Measurements from ENCODE around the gene RNPEP.
"Not testable (repeated sequence)": the region's sequence is repeated elsewhere in the genome, so short reads cannot be mapped to it uniquely, and the experiment has no call there.

The RNPEP gene

DNA sequence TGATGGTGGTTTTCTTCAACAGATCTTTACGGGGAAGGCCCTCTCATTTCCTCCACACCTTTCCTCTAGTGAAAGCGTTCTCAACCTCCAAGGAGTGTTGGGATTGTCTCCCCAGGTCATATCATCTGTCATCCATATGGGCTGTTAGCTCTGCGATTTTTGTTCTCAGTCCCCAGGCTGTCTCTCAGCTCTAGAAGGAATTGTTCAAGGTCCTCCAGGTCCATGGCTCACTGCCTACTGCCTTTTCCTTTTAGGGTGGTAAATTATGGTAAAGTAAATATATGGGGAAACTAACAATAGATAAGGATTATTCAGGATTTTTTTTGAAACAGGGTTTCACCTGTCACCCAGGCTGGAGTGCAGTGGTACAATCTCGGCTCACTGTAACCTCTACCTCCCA is 65.5 kb downstream of the RNPEP start:
- H3K9me3 ChIP-seq, result no peaks in the 10 kb centered on the region
- no peak overlapping the region for H3K4me3 ChIP-seq
- H3K4me2 ChIP-seq, result no peak overlapping the region
- H3K27ac ChIP-seq, result no peak overlapping the region
- H3K27me3 ChIP-seq, result no peaks in the 10 kb centered on the region
- no peak overlapping the region for H3K9ac ChIP-seq
- H3K36me3 ChIP-seq, result no peaks in the 10 kb centered on the region
- H4K20me1 ChIP-seq, result no peaks in the 10 kb centered on the region
- no peak for TF ChIP-seq Cebpa-rat (IDR thresholded peaks at IDR 0.05)
- peaks cover 6% of the 10 kb centered on the region; the same call in 1 of the 2 replicates for H3K4me1 ChIP-seq

DNA sequence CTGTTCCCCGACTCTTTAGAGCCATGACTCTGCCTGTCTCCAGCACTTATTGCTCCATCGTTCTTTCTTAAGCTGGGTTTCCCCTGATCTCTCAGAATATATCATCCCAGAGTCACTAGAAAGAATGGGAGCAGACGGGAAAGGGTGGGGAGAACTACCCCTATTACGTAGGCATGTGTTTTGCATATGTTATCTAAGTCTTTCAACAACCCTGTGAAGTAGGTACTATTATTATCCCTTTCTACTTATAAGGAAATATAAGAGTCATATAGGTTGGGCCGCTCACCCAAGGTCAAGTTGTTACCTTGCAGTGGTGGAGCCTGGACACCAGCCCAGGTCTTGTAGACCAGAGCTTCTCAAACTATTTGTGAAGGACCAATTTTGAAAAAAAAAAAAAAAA is 66.7 kb downstream of the RNPEP start:
- Histone ChIP-seq H3K27me3 (no peaks in the 10 kb centered on the region), H3K4me3 (no peak overlapping the region), H4K20me1 (no peaks in the 10 kb centered on the region), H3K9ac (no peak overlapping the region), H3K36me3 (no peaks in the 10 kb centered on the region), H3K4me1 (peaks cover 6% of the 10 kb centered on the region; the same call in 1 of the 2 replicates), H3K9me3 (no peaks in the 10 kb centered on the region), H3K27ac (no peak overlapping the region), H3K4me2 (no peak overlapping the region)
- no peak for TF ChIP-seq Cebpa-rat (IDR thresholded peaks at IDR 0.05)

DNA sequence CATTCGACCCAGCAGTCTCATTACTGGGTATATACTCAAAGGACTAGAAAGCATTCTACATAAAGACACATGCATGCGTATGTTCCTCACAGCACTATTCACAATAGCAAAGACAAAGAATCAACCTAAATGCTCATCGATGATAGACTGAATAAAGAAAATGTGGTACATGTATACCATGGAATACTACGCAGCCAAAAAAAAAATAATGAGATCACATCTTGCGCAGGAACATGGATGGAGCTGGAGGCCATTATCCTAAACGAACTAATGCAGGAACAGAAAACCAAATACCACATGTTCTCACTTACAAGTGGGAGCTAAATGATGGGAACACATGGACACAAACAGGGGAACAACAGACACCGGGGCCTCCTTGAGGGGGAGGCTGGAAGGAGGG is 71.6 kb downstream of the RNPEP start:
- Histone ChIP-seq H3K36me3 (no peaks in the 10 kb centered on the region), H3K4me2 (no peak overlapping the region), H3K9me3 (no peaks in the 10 kb centered on the region), H3K27ac (no peak overlapping the region), H4K20me1 (no peaks in the 10 kb centered on the region), H3K4me3 (no peak overlapping the region), H3K4me1 (no peaks in the 10 kb centered on the region; the same call in 1 of the 2 replicates), H3K9ac (no peak overlapping the region), H3K27me3 (no peaks in the 10 kb centered on the region)
- TF ChIP-seq Cebpa-rat (IDR thresholded peaks at IDR 0.05), result no peak

DNA sequence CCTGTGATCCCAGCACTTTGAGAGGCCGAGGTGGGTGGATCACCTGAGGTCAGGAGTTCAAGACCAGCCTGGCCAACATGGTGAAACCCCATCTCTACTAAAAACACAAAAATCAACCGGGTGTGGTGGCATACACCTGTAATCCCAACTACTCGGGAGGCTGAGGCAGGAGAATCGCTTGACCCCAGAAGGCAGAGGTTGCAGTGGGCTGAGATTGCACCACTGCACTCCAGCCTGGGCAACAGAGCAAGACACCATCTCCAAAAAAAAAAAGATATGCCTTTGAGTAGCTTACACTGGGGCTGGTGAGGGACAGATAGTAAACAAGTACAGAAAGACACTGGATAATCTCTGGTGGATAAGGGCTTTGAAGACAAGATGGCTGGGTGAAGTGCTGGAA is 72.2 kb downstream of the RNPEP start:
- H3K27ac ChIP-seq, H3K36me3 ChIP-seq, H3K4me3 ChIP-seq, H3K9me3 ChIP-seq, H3K9ac ChIP-seq, H3K27me3 ChIP-seq, H4K20me1 ChIP-seq, H3K4me1 ChIP-seq, H3K4me2 ChIP-seq: not testable (repeated sequence)

Data from BLaER1 (cell line).